Neural progenitor cell (in vitro differentiated cells): ENCODE measurements around the gene IQSEC1.

Source experiments
- CTCF ChIP-seq: fragments of 200-600 bp; sonication (generic); IDR thresholded peaks from 2 replicates; pipeline ENCODE4 v1.5.1; 2017; ENCODE audit warnings: antibody characterized with exemption, mild to moderate bottlenecking
- EZH2 ChIP-seq: fragments of 200-600 bp; sonication (generic); IDR thresholded peaks from 2 replicates; pipeline ENCODE4 v1.6.1; 2017; ENCODE audit warnings: antibody characterized with exemption, mild to moderate bottlenecking, moderate library complexity

DNA sequence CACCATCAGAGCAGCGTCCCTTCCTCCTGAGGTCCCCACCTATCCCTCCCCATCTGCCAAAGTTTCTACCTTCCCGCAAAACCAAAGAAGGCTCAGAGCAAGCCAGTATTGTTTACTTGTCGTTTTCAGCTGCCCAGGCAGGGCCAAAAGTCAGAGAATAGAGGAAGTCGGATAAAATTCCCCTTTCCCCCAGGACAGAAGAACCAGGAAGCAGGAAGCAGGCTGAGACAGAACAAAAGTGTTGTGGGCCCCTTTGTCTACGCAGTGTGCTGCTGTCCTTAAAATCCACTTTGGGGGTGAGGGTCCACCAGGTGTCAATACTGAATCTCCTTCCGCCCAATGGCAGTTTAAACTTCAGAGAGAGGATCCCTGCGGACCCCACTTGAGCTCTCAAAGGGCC is 213.4 kb downstream of the IQSEC1 start:
- TF ChIP-seq CTCF = no peak
- no peak for TF ChIP-seq EZH2
